Neural progenitor cell (in vitro differentiated cells): ENCODE data around the gene UBE2Q2.

Experiments used
- CTCF ChIP-seq: fragments of 200-600 bp; sonication (generic); IDR thresholded peaks from 2 replicates; pipeline ENCODE4 v1.5.1; 2017; ENCODE audit warnings: antibody characterized with exemption, mild to moderate bottlenecking
- EZH2phosphoT487 ChIP-seq: fragments of 200-600 bp; sonication (generic); IDR thresholded peaks from 2 replicates; pipeline ENCODE4 v1.6.1; 2017; ENCODE audit warnings: antibody characterized with exemption

- TF ChIP-seq CTCF (no peak), EZH2phosphoT487 (no peak)
Measured at GRCh38 chr15:75808563-75808962, 34.7 kb upstream of the UBE2Q2 start.
